Tibial nerve (tissue), 4 donors: Measurements from ENCODE around the gene SRGAP3.

Source experiments
- CTCF ChIP-seq, 5 experiments: fragments of 200-600 bp in 3 of 5; fragments of 450-650 bp in 2 of 5; sonication (generic) in 3 of 5; IDR thresholded peaks; one replicate each; pipeline ENCODE4 v1.5.1; 2016 to 2019; ENCODE audit warnings: antibody characterized with exemption in 5 of 5, mild to moderate bottlenecking in 3 of 5, moderate library complexity in 2 of 5
- EP300 ChIP-seq, 2 donors: sonication (generic); formaldehyde crosslinking; IDR thresholded peaks; one replicate each; pipeline ENCODE4 v1.6.1; 2017; ENCODE audit warnings: antibody characterized with exemption in 2 of 2, mild to moderate bottlenecking in 1 of 2
- POLR2A ChIP-seq, 2 donors: fragments of 450-650 bp; IDR thresholded peaks; one replicate each; pipeline ENCODE4 v1.6.1; 2017; ENCODE audit warnings: antibody characterized with exemption in 2 of 2, mild to moderate bottlenecking in 2 of 2, moderate library complexity in 2 of 2

GRCh38 chr3:9244495-9245183 is 4.8 kb downstream of the SRGAP3 start:
- no peak for TF ChIP-seq CTCF (IDR thresholded peaks at IDR 0.05)
- no peak for TF ChIP-seq EP300 (IDR thresholded peaks at IDR 0.05)
- TF ChIP-seq POLR2A (IDR thresholded peaks at IDR 0.05): no peak
